ENCODE results near the gene WTAP. TPM values are rescaled to one million over a fixed set of nuclear protein-coding genes. Genes with fewer than 3 reads are reported as not detected.

WTAP gene
- total and polyA plus RNA-seq, 2 of the 4 experiments (the other 2 are of a cell fraction), result 30.2 to 92.3 TPM

DNA sequence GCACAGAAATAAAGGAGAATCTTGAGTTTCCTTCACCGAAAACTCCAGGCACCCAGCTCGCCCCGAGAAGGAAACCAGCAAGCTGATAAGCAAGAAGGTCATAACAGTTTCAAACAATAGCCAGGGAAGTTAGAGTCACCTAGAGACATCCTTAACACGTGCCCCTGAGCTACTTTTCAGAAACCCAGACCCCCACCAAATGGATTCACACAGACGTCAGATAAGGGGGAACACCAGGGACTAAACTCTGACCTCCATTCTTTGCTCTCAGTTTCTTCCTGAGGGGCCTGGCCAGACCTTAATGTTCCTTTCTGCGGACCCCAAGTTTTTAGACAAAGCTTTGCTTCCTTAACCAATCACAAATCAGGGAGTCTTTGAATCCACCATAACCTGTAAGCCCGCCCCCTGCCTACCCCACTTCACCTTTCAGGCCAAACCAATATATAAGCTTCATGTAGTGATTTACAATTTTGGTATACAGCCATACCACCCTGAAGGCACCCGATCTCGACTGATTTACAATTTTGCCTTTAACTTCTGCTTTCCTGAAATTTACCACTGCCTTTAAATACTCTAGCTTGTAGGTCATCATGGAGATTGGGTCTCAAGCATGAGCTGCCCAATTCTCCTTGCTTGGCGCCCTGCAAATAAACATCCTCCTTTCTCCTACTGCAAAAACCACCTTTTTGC, 46.0 kb upstream of the WTAP start:
- Histone ChIP-seq H4K5ac (ENCODE audit: low read depth, low read length) (peak overlapping the region; percentile 70), H2BK20ac (ENCODE audit: low read depth, low read length) (peak overlapping the region; percentile 75), H3K27me3 (ENCODE audit: control insufficient read depth, insufficient read depth, low read length) (no peaks in the 10 kb centered on the region), H3K56ac (ENCODE audit: extremely low read depth, insufficient read depth, low read length) (peak overlapping the region; percentile 21; the same call in 1 of the 2 replicates), H3K9ac (ENCODE audit: low read depth, low read length) (no peak overlapping the region; the same call in none of the 2 replicates), H3K4ac (ENCODE audit: low read depth, low read length) (peak overlapping the region; percentile 79), H4K91ac (ENCODE audit: insufficient read depth, low read depth, low read length) (peak overlapping the region; percentile 47), H2AK5ac (ENCODE audit: low read depth, low read length) (peak overlapping the region; percentile 47; the same call in 1 of the 2 replicates), H3K9me1 (ENCODE audit: insufficient read depth, low read length) (peaks cover 13% of the 10 kb centered on the region), H3K4me2 (ENCODE audit: low read depth, low read length) (no peak overlapping the region), H2AK9ac (replicated peaks; ENCODE audit: low read depth, low read length, poor library complexity) (no peak overlapping the region), H3K23ac (ENCODE audit: low read depth, low read length) (0 out of 2 replicates have a peak overlapping the region, but pooled peaks have one; percentile 6), H2BK120ac (ENCODE audit: low read depth, low read length) (peak overlapping the region; percentile 85), H3K79me1 (ENCODE audit: low read depth in 1 of 2, low read length in 2 of 2) (peaks cover 20 to 44% of the 10 kb centered on the region in 2 experiments), H2BK5ac (ENCODE audit: low read depth, low read length, poor library complexity, severe bottlenecking) (peak overlapping the region; percentile 94), H3K36me3 (ENCODE audit: control insufficient read depth, insufficient read depth, low read length) (peaks cover 41% of the 10 kb centered on the region), H3K14ac (replicated peaks; ENCODE audit: low read depth, low read length) (peak overlapping the region; percentile 38; the same call in 1 of the 2 replicates), H3K18ac (ENCODE audit: low read depth, low read length) (peak overlapping the region; percentile 74), H3K27ac (ENCODE audit: insufficient read depth, low read length) (peak overlapping the region; percentile 90), H3K4me1 (ENCODE audit: control insufficient read depth, insufficient read depth, low read length) (peaks cover 24% of the 10 kb centered on the region), H3K9me3 (ENCODE audit: control insufficient read depth, insufficient read depth, low read length) (no peaks in the 10 kb centered on the region), H4K20me1 (ENCODE audit: insufficient read depth, low read length) (no peaks in the 10 kb centered on the region), H2BK15ac (ENCODE audit: low read depth, low read length) (peak overlapping the region; percentile 85), H3K4me3 (ENCODE audit: insufficient read depth, low read depth, low read length) (no peak overlapping the region), H4K8ac (ENCODE audit: low read depth in 2 of 2, low read length in 2 of 2) (peak overlapping the region in 1 of 2 experiments; percentile 62; a peak in 3 of 4 replicates), H2AFZ (replicated peaks; ENCODE audit: low read length, poor library complexity) (no peak overlapping the region)
- in situ Hi-C loops (cut with MboI; ENCODE audit: low sequenced_read_pairs) (loop anchor here (25.0 kb wide), 1 partner anchor 281 kb away; the partner anchor contains the start of gene IGF2R), dilution Hi-C loops (cut with HindIII; ENCODE audit: low sequenced_read_pairs, unreplicated experiment) (no loop called here), intact Hi-C loops (cut with micrococcal nuclease) (no loop called here)
- DNase-seq (no peak), ATAC-seq (ENCODE audit: low read depth) (no peak)
- ChIA-PET POLR2A (ENCODE audit: unreplicated experiment) (interaction anchor here (1.0 to 1.2 kb wide), 2 partner anchors 20 to 108 kb away, joined by 3 to 9 read pairs; partner anchors contain the start of gene TCP1), CTCF (interaction anchor here (0.8 to 1.5 kb wide), 2 partner anchors 10 to 507 kb away, joined by 3 to 5 read pairs; no protein-coding TSS in a partner anchor)
- BruUV-seq (replicated peaks), result TSS peak; percentile 68
- TF ChIP-seq BHLHE40 (IDR thresholded peaks at IDR 0.05; ENCODE audit: low read depth, low read length), result no peak
- TF ChIP-seq POLR2A (IDR thresholded peaks at IDR 0.05; ENCODE audit: low read depth, low read length), result no peak
- no peak for TF ChIP-seq RCOR1 (IDR thresholded peaks at IDR 0.05; ENCODE audit: insufficient replicate concordance, low read length)
- WGBS, 2 experiments (ENCODE audit: extremely low coverage in 2 of 2, insufficient read length in 1 of 2), result no CpG with 5 or more reads among the region's 10 CpGs
